SJSA1 (cell line): ENCODE measurements around the gene RTN1. TPM values are rescaled to one million over a fixed set of nuclear protein-coding genes. Genes with fewer than 3 reads are reported as not detected.
"Not testable (repeated sequence)": the region's sequence is repeated elsewhere in the genome, so short reads cannot be mapped to it uniquely, and the experiment has no call there.

ENCODE experiments used
- DNase-seq, 2 experiments: peaks; one replicate each; pipeline ENCODE4 v3.0.0-alpha.2; 2015 to 2020; ENCODE audit warnings: low spot score in 2 of 2, low read depth in 1 of 2
- H3K27ac ChIP-seq: fragments of 250-450 bp; sonication (Bioruptor Pico); 2 replicates; pipeline ENCODE4 v1.5.1; 2020; ENCODE audit warnings: mild to moderate bottlenecking, moderate library complexity
- H3K27me3 ChIP-seq: fragments of 250-450 bp; sonication (Bioruptor Pico); replicated peaks from 2 replicates; pipeline ENCODE4 v1.5.1; 2020; ENCODE audit warnings: mild to moderate bottlenecking, moderate library complexity
- H3K36me3 ChIP-seq: fragments of 250-450 bp; sonication (Bioruptor Pico); 2 replicates; pipeline ENCODE4 v1.5.1; 2020; ENCODE audit warnings: mild to moderate bottlenecking
- H3K4me1 ChIP-seq: fragments of 250-450 bp; sonication (Bioruptor Pico); replicated peaks from 2 replicates; pipeline ENCODE4 v1.6.1; 2021; ENCODE audit warnings: mild to moderate bottlenecking
- H3K4me3 ChIP-seq: fragments of 250-450 bp; sonication (Bioruptor Pico); 2 replicates; pipeline ENCODE4 v1.5.1; 2020; ENCODE audit warnings: mild to moderate bottlenecking
- H3K9me3 ChIP-seq: fragments of 250-450 bp; sonication (Bioruptor Pico); replicated peaks from 2 replicates; pipeline ENCODE4 v1.5.1; 2020; ENCODE audit warnings: mild to moderate bottlenecking
- total RNA-seq: library from RNA; depleted of rRNA; stranded (reverse); fragments of >200 nt; shearing (Covaris generic); gene quantifications from 2 replicates; pipeline ENCODE4 v1.2.3, GENCODE V29; 2014

Gene RTN1
- total RNA-seq, 1 experiment from 2014 or later: 0.18 TPM

DNA sequence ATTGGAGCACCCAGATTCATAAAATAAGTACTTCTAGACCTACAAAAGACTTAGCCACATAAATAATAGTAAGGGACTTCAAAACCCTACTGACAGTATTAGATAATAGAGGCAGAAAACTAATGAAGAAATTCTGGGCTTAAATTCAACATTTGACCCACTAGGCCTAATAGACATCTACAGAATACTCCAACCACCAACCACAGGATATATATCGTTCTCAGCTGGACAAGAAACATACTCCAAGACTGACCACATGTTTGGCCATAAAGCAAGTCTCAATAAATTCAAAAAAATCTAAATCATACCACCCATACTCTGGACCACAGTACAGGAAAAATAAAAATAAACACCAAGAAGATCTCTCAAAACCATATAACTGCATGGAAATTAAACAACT, 180.2 kb downstream of the RTN1 start:
- Histone ChIP-seq H3K27me3 (no peaks in the 10 kb centered on the region), H3K9me3 (no peaks in the 10 kb centered on the region), H3K4me3 (no peak overlapping the region), H3K36me3 (no peaks in the 10 kb centered on the region), H3K27ac (no peak overlapping the region), H3K4me1 (no peaks in the 10 kb centered on the region)
- DNase-seq: no peak

DNA sequence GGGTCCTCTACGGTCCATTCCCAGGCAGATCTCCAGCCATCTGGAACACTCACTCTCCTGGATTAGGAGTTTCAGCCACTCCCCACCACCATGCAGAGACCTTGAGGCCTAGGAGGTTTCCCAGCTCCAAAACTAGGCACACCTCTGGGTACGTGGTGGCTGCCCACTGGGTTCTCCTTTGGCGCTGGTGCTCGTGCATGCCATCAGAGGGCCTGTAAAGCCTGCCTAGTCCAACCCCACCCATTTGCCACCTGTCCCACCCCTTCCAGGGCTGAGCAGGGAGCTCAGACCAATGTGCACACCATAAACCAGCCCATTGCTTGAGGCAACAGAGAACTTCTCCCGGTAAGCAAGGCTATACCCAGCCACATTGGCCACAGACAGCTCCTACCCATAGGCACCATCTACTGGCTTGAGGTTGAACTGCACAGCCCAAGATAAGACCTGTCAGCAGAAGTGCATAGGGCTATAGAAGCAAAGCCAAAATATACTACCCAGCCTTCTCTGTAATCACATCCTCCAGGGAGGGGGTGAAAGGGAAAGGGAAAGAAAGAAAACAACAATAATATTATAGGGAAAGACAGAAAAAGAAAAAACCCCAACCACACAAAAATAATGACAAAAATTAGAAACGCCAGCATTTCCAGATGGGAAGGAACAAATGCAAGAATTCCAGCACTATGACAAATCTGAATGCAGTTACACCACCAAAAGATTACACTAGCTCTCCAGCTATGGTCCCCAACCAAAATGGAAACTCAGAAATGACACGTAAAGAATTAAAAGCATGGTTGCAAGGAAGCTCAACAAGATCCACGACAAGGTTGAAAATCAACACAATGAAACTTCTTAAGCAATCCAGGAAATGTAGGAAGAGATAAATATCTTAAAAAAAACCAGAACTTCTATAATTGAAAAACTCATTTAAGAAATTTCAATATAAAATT, 182.1 kb downstream of the RTN1 start:
- Histone ChIP-seq H3K27me3 (no peaks in the 10 kb centered on the region), H3K36me3 (no peaks in the 10 kb centered on the region), H3K4me1 (no peaks in the 10 kb centered on the region), H3K27ac (no peak overlapping the region), H3K4me3 (no peak overlapping the region), H3K9me3 (no peaks in the 10 kb centered on the region)
- DNase-seq: no peak

DNA sequence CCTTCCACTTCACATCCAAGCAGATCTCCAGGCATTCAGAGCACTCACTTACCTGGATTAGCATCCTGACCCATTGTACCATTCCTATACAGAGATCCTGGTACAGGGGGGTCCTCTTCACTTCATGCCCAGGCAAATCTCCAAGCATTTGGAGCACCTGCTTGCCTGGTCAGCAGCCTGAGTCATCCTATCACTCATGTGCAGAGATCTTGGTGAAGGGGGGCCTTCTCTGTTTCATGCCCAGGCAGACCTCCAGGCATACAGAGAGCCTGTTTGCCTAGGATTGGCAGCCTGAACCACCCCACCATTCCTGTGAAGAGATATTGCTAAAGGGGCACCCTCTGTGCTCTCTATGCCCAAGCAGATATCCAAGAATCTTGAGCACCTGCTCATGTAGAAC, 182.9 kb downstream of the RTN1 start:
- Histone ChIP-seq H3K36me3 (no peaks in the 10 kb centered on the region), H3K27me3 (no peaks in the 10 kb centered on the region), H3K4me1 (no peaks in the 10 kb centered on the region), H3K27ac (no peak overlapping the region), H3K4me3 (no peak overlapping the region), H3K9me3 (no peaks in the 10 kb centered on the region)
- DNase-seq: no peak

DNA sequence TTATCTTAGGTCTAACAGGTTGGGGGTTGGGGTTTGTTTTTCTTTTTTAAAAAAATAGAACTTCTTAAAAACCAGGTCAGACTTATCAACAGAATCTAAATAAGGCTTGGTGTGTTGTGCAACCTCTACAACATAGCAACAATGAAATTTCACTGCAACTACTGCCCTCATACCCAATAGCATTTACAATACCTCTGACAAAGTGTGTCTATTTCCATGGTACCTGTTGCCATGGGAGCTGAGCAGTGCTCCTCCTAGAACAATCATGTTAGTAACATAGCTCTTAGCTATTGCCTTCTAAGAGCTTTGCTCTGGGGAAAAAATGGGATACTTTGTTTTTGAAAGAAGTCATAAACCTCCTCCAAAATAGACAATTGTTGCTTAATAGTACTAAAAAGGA, 190.7 kb downstream of the RTN1 start:
- Histone ChIP-seq H3K9me3 (no peaks in the 10 kb centered on the region), H3K27me3 (no peaks in the 10 kb centered on the region), H3K36me3 (no peaks in the 10 kb centered on the region), H3K27ac (no peak overlapping the region), H3K4me1 (peaks cover 14% of the 10 kb centered on the region), H3K4me3 (no peak overlapping the region)
- DNase-seq: no peak

DNA sequence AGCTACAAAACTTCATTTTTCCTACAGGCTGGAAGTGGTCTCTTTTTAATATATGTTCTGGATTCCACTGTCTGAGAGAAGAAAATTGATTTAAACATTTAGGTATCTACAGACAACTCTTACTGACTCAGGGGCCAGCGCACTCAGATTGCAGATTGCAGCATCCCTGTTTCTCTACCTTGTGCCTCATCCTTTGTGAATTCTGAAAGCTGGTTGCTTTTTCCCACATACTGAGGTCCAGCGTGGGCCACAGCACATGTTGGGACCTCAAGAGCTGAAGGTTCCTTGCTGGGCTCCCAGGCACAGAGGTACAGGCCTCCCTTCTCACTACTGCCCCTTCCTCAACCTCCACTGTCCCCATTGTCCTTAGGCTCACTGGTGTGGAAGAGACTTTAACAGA, 192.2 kb downstream of the RTN1 start:
- Histone ChIP-seq H3K36me3 (no peaks in the 10 kb centered on the region), H3K27me3 (no peaks in the 10 kb centered on the region), H3K4me1 (peaks cover 14% of the 10 kb centered on the region), H3K27ac (peak overlapping the region; percentile 53; the same call in 1 of the 2 replicates), H3K9me3 (no peaks in the 10 kb centered on the region), H3K4me3 (no peak overlapping the region)
- no peak for DNase-seq

DNA sequence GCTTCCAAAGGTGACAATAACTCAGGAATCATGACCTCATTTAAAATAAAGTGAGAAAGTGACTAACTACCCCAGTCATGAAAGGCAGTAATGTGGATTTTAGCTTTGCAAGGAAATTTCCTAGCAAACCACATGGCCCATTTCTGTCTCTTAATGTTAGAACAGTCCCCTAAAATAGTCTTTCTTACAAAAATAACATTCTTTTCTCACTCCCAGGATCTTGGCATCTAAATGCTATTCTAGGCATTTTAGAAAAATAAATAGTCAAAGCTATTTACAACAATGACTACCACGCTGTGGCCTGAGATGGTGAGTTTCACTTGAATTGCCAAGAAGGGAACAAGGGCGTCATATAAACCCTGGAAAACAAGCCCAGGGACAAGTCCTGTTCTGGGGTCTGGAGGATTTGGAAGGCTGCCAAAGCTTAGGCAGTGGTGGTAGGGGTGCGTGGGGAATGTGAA, 192.8 kb downstream of the RTN1 start:
- no peaks in the 10 kb centered on the region for H3K9me3 ChIP-seq
- H3K4me1 ChIP-seq: peaks cover 14% of the 10 kb centered on the region
- no peak overlapping the region for H3K4me3 ChIP-seq
- peak overlapping the region; percentile 55 for H3K27ac ChIP-seq
- peak in 1 of 2 experiments; percentile 66 for DNase-seq
- no peaks in the 10 kb centered on the region for H3K36me3 ChIP-seq
- no peaks in the 10 kb centered on the region for H3K27me3 ChIP-seq

DNA sequence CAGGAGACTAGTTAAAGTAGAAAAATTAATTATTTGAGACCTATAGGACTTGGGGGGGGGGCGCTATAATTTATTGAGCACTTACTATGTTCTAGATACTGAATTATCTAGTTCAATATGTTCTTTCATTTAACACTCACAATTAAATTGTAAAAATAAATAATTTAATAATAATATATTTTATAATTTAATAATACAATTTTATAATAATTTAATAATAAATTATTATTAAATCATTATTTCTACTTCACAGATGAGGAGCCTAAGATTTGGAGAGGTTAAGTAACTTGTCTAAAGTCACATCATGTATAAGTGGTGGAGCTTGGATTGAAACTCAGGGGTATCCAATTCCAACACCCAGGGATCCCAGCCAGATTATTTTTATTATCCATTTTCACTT, 195.2 kb downstream of the RTN1 start:
- peaks cover 14% of the 10 kb centered on the region for H3K4me1 ChIP-seq
- no peak for DNase-seq
- H3K4me3 ChIP-seq: no peak overlapping the region
- no peaks in the 10 kb centered on the region for H3K27me3 ChIP-seq
- H3K36me3 ChIP-seq: no peaks in the 10 kb centered on the region
- H3K9me3 ChIP-seq: no peaks in the 10 kb centered on the region
- no peak overlapping the region for H3K27ac ChIP-seq

DNA sequence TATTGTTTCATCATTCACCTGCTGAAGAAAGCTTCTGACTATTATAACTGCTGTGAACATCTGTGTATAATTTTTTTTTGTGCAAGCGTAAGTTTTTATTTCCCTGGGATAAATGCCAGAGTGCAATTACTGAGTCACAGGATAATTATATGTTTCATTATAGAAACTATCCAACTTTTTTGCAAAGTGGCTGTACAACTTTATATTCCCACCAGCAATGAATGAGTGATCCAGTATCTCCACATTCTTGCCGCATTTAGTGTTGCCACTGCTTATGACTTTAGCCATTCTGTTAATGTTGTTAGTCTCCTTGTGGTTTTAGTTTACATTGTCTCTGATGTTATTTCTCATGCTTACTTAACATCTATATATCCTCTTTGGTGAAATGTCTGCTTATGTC, 205.8 kb downstream of the RTN1 start:
- no peak overlapping the region for H3K4me3 ChIP-seq
- no peaks in the 10 kb centered on the region for H3K27me3 ChIP-seq
- no peaks in the 10 kb centered on the region for H3K4me1 ChIP-seq
- DNase-seq: no peak
- H3K9me3 ChIP-seq: no peaks in the 10 kb centered on the region
- H3K27ac ChIP-seq: no peak overlapping the region
- no peaks in the 10 kb centered on the region for H3K36me3 ChIP-seq

DNA sequence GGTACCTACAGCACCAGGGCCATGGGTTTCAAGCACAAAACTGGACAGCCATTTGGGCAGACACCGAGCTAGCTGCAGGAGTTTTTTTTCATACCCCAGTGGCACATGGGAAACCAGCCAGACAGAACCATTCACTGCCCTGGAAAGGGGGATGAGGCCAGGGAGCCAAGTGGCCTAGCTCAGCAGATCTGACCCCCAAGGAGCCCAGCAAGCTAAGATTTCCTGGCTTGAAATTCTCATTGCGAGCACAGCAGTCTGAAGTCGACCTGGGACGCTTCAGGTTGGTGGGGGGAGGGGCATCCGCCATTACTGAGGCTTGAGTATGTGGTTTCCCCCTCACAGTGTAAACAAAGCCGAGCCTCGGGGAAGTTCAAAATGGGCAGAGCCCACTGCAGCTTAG, 212.8 kb downstream of the RTN1 start:
- no peak overlapping the region for H3K4me3 ChIP-seq
- no peak overlapping the region for H3K27ac ChIP-seq
- no peak for DNase-seq
- H3K36me3 ChIP-seq: no peaks in the 10 kb centered on the region
- no peaks in the 10 kb centered on the region for H3K9me3 ChIP-seq
- H3K27me3 ChIP-seq: no peaks in the 10 kb centered on the region
- no peaks in the 10 kb centered on the region for H3K4me1 ChIP-seq

DNA sequence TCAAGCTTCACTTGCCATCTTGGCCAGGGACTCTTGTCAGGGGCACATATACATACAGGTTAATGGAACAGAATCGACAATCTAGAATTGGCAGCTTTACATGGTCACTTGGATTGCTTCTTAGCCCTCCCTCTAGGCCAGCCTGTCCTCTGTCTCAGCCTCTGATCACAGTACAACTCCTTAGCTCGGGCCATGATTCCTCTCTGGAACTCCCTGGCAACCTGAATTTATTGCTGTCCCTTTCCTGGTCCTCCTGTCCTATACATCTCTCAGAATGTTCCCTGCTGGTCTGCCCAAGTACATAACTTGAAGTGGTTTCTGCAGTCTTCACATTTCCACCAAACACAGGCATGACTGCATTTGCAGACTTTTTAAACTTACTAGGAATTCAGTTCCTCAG, 214.1 kb downstream of the RTN1 start:
- H3K9me3 ChIP-seq: no peaks in the 10 kb centered on the region
- no peaks in the 10 kb centered on the region for H3K27me3 ChIP-seq
- no peaks in the 10 kb centered on the region for H3K36me3 ChIP-seq
- no peak overlapping the region for H3K4me3 ChIP-seq
- H3K27ac ChIP-seq: no peak overlapping the region
- no peaks in the 10 kb centered on the region for H3K4me1 ChIP-seq
- DNase-seq: no peak

DNA sequence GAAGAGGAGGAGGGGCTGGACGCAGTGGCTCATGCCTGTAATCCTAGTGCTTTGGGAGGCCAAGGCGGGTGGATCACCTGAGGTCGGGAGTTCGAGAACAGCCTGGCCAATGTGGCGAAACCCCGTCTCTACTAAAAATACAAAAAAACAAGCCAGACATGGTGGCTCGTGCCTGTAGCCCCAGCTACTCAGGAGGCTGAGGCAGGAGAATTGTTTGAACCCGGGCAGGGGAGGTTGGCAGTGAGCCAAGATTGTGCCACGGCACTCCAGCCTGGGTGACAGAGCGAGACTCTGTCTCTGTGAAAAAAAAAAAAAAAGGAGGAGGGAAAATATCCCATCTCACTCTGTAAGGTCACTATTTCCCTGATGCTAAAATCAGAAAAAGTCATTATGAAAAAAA, 216.4 kb downstream of the RTN1 start:
- not testable (repeated sequence) for H3K9me3 ChIP-seq, H3K27ac ChIP-seq, H3K4me3 ChIP-seq, H3K4me1 ChIP-seq, H3K36me3 ChIP-seq, DNase-seq, H3K27me3 ChIP-seq

DNA sequence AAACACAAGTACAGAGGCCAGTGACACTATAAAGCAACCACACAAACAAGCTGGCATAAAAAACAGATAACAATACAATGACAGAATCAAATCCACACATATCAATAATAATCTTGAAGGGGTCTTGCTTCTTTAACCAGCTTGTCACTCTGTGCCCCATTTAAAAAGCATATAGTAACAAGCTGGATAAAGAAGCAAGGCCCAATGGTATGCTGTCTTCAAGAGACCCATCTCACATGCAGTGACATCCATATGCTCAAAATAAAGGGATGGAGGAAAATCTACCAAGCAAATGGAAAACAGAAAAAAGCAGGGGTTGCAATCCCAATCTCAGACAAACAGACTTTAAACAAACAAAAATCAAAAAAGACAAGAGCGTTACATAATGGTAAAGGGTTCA, 223.7 kb downstream of the RTN1 start:
- not testable (repeated sequence) for H3K36me3 ChIP-seq, H3K4me3 ChIP-seq, H3K9me3 ChIP-seq, H3K27me3 ChIP-seq, DNase-seq, H3K27ac ChIP-seq, H3K4me1 ChIP-seq

DNA sequence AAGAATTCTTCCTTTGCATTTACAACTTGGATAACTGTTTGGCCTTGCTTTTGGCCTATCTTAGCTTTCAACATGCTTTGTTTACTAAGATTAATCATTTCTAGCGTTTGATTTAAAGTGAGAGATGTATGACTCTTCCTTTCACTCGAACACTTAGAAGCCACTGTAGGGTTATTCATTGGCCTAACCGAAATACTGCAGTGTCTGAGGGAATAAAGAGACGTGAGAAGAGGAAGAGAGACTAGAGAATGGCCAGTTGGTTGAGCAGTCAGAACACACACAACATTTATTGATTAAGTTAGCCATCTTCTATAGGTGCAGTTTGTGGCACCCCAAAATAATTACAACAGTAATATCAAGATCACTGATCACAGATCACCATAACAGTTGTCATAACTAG, 231.7 kb downstream of the RTN1 start:
- no peak for DNase-seq
- H3K27me3 ChIP-seq: no peaks in the 10 kb centered on the region
- no peaks in the 10 kb centered on the region for H3K36me3 ChIP-seq
- no peaks in the 10 kb centered on the region for H3K4me1 ChIP-seq
- H3K4me3 ChIP-seq: no peak overlapping the region
- H3K9me3 ChIP-seq: no peaks in the 10 kb centered on the region
- H3K27ac ChIP-seq: no peak overlapping the region

DNA sequence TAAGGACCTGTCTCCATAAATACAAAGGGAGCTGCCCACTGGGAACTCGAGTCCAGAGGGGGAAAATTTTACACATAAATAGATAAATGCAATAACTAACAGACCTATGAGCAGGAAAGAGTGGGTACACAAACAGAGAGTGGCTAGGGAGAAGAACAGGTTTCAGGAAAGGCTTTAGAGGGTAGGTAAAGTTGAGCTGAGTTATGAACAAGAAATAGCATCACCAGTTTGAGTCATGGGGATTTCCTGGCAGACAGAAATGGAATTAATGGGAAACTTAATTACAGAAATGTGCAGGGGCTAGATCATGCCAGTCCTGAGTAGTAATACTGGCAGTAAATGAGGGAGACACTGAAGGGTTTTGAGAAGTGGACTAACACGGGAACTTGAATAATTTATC, 236.0 kb downstream of the RTN1 start:
- peaks cover 16% of the 10 kb centered on the region for H3K27me3 ChIP-seq
- no peak overlapping the region for H3K4me3 ChIP-seq
- 0 out of 2 replicates have a peak, but pooled peaks cover 4% of the 10 kb centered on the region for H3K4me1 ChIP-seq
- no peaks in the 10 kb centered on the region for H3K36me3 ChIP-seq
- DNase-seq: no peak
- H3K27ac ChIP-seq: no peak overlapping the region
- no peaks in the 10 kb centered on the region for H3K9me3 ChIP-seq
